KMS-11 (cell line): ENCODE data around the gene SLC25A21.

Source experiments
- H2AFZ ChIP-seq: fragments of 200-600 bp; sonication (generic); 2 replicates; pipeline ENCODE4 v1.6.1; 2016; ENCODE audit warnings: antibody characterized with exemption, mixed run types, low read depth
- H3K27ac ChIP-seq: fragments of 200-600 bp; sonication (generic); 2 replicates; pipeline ENCODE4 v1.6.1; 2016; ENCODE audit warnings: mild to moderate bottlenecking, mixed run types
- H3K27me3 ChIP-seq: fragments of 200-600 bp; sonication (generic); 2 replicates; pipeline ENCODE4 v1.6.1; 2017; ENCODE audit warnings: mild to moderate bottlenecking, low read depth, mixed run types, moderate library complexity; ENCODE audit not compliant: insufficient read depth
- H3K36me3 ChIP-seq: fragments of 200-600 bp; sonication (generic); 2 replicates; pipeline ENCODE4 v1.6.1; 2017; ENCODE audit warnings: mild to moderate bottlenecking, mixed run types; ENCODE audit not compliant: insufficient read depth
- H3K4me1 ChIP-seq: fragments of 200-600 bp; sonication (generic); 2 replicates; pipeline ENCODE4 v1.6.1; 2016; ENCODE audit warnings: mild to moderate bottlenecking, low read depth, mixed run types; ENCODE audit not compliant: poor library complexity, severe bottlenecking
- H3K4me2 ChIP-seq: fragments of 200-600 bp; sonication (generic); 2 replicates; pipeline ENCODE4 v1.7.0; 2016; ENCODE audit warnings: mild to moderate bottlenecking, mixed run types
- H3K4me3 ChIP-seq: fragments of 200-600 bp; sonication (generic); IDR thresholded peaks from 2 replicates; pipeline ENCODE4 v1.6.1; 2017; ENCODE audit warnings: low read depth, low read length, mixed read lengths; ENCODE audit not compliant: insufficient read depth
- H3K79me2 ChIP-seq: fragments of 200-600 bp; sonication (generic); 2 replicates; pipeline ENCODE4 v1.6.1; 2016; ENCODE audit warnings: low read depth, mixed run types; ENCODE audit not compliant: insufficient read depth
- H3K9ac ChIP-seq: fragments of 200-600 bp; sonication (generic); 2 replicates; pipeline ENCODE4 v1.6.1; 2016; ENCODE audit warnings: mild to moderate bottlenecking, mixed run types
- H4K20me1 ChIP-seq: fragments of 200-600 bp; sonication (generic); 2 replicates; pipeline ENCODE4 v1.6.1; 2016; ENCODE audit warnings: mild to moderate bottlenecking, mixed run types; ENCODE audit not compliant: insufficient read depth
- CTCF ChIP-seq: fragments of 200-600 bp; sonication (generic); conservative IDR thresholded peaks from 2 replicates; pipeline ENCODE4 v1.6.1; 2017; ENCODE audit warnings: low read depth, mild to moderate bottlenecking, antibody characterized with exemption, low read length, moderate library complexity, mixed read lengths

Gene SLC25A21

GRCh38 chr14:36976571-36977023 is 195.8 kb downstream of the SLC25A21 start:
- H3K79me2 ChIP-seq: no peaks in the 10 kb centered on the region
- H3K4me3 ChIP-seq: no peak overlapping the region
- no peaks in the 10 kb centered on the region for H3K36me3 ChIP-seq
- TF ChIP-seq CTCF: no peak
- H4K20me1 ChIP-seq: no peaks in the 10 kb centered on the region
- no peak overlapping the region for H3K27ac ChIP-seq
- H3K9ac ChIP-seq: no peak overlapping the region
- H3K4me2 ChIP-seq: no peak overlapping the region
- no peak overlapping the region for H2AFZ ChIP-seq
- no peaks in the 10 kb centered on the region for H3K4me1 ChIP-seq
- no peaks in the 10 kb centered on the region for H3K27me3 ChIP-seq

DNA sequence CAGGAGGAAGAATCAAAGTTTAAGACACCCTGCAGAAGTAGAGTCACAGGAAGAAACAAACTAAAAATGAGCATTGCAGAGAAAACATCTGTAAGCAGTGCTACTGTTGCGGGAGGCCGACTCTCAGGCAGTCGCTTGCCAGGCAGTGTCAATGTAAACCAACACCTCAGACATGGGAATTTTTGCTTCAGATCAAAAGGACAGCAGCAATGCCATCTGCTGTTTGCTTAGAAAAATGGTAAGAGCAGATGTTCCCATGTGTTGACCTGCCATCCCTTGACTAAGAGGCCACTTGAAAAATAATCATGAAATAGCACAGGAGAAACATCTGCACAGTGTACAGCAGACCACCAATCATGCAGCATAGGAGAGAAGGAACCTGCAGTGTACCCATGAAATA is 196.6 kb downstream of the SLC25A21 start:
- no peak overlapping the region for H3K4me2 ChIP-seq
- no peak for TF ChIP-seq CTCF
- no peaks in the 10 kb centered on the region for H3K27me3 ChIP-seq
- no peaks in the 10 kb centered on the region for H3K4me1 ChIP-seq
- no peaks in the 10 kb centered on the region for H3K36me3 ChIP-seq
- H4K20me1 ChIP-seq: no peaks in the 10 kb centered on the region
- no peak overlapping the region for H3K27ac ChIP-seq
- no peak overlapping the region for H3K9ac ChIP-seq
- H3K4me3 ChIP-seq: no peak overlapping the region
- H2AFZ ChIP-seq: no peak overlapping the region
- H3K79me2 ChIP-seq: no peaks in the 10 kb centered on the region

- no peak overlapping the region for H3K27ac ChIP-seq
- TF ChIP-seq CTCF: no peak
- H3K9ac ChIP-seq: no peak overlapping the region
- no peak overlapping the region for H2AFZ ChIP-seq
- H3K36me3 ChIP-seq: no peaks in the 10 kb centered on the region
- no peak overlapping the region for H3K4me3 ChIP-seq
- no peaks in the 10 kb centered on the region for H3K4me1 ChIP-seq
- H3K79me2 ChIP-seq: no peaks in the 10 kb centered on the region
- H3K27me3 ChIP-seq: no peaks in the 10 kb centered on the region
- no peak overlapping the region for H3K4me2 ChIP-seq
- no peaks in the 10 kb centered on the region for H4K20me1 ChIP-seq
Measured at GRCh38 chr14:36974985-36975384, 197.4 kb downstream of the SLC25A21 start.

DNA sequence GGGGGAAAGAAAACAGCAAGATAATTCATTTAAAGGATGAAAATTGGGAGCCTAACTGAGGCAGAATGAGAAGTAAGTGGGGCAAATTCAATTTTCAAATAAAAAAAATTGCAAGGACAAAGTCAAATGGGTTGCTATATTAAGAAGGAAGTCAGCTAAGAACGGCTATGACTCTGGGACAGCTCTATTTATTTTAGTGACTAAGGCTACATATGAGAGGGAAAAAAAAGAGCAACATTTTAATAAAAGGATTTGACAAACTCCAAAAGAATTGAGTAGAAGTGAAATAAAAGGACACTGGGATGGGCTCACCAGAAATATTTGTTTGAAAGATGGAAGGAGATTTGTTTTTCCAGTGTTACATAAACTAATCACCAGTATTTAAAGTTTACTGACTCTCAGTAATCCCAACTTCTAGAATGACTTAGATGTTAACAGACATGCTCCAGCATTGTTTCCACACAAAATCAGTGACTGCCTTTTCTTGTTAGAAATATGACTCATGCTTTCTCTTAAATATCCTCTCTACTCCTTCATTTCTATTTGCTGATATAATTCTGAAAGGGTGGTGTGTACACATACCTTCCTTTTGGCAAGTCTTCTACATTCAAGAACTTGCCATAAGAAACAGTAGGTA is 198.5 kb downstream of the SLC25A21 start:
- no peaks in the 10 kb centered on the region for H3K4me1 ChIP-seq
- no peak overlapping the region for H3K4me2 ChIP-seq

More for the DNA sequence above, 198.5 kb downstream of the SLC25A21 start:
- no peaks in the 10 kb centered on the region for H3K27me3 ChIP-seq
- H3K4me3 ChIP-seq: no peak overlapping the region
- no peak for TF ChIP-seq CTCF
- H2AFZ ChIP-seq: no peak overlapping the region
- H4K20me1 ChIP-seq: no peaks in the 10 kb centered on the region
- H3K36me3 ChIP-seq: no peaks in the 10 kb centered on the region
- H3K27ac ChIP-seq: no peak overlapping the region
- no peaks in the 10 kb centered on the region for H3K79me2 ChIP-seq
- no peak overlapping the region for H3K9ac ChIP-seq
